Gastrocnemius medialis (tissue), 4 donors: ENCODE results near the gene CRYL1.

Source experiments
- CTCF ChIP-seq, 5 experiments: fragments of 450-650 bp in 3 of 5; fragments of 200-600 bp in 2 of 5; sonication (generic) in 2 of 5; IDR thresholded peaks in 4 of 5; conservative IDR thresholded peaks in 1 of 5; 1 replicate in 4 of 5; 2 replicates in 1 of 5; pipeline ENCODE4 v1.5.1; 2016 to 2019; ENCODE audit warnings: antibody characterized with exemption in 5 of 5, mild to moderate bottlenecking in 3 of 5, moderate library complexity in 3 of 5
- POLR2A ChIP-seq, 2 donors: fragments of 450-650 bp; IDR thresholded peaks; one replicate each; pipeline ENCODE4 v1.6.1; 2017; ENCODE audit warnings: antibody characterized with exemption in 2 of 2, mild to moderate bottlenecking in 2 of 2, moderate library complexity in 2 of 2

- TF ChIP-seq CTCF (IDR thresholded peaks at IDR 0.05 in 4 of 5, conservative IDR thresholded peaks at IDR 0.05 in 1 of 5) = no peak
- no peak for TF ChIP-seq POLR2A (IDR thresholded peaks at IDR 0.05)
These were observed 164.7 kb downstream of the CRYL1 start for GRCh38 chr13:20360835-20361412.
